HepG2 (cell line): Measurements from ENCODE around the gene APOC4. TPM values are rescaled to one million over a fixed set of nuclear protein-coding genes. Genes with fewer than 3 reads are reported as not detected.

Experiments used
- EHMT2 ChIP-seq: fragments of 200-600 bp; sonication (generic); IDR thresholded peaks from 2 replicates; pipeline ENCODE4 v1.7.0; 2017; ENCODE audit warnings: antibody characterized with exemption, low read depth, low read length, borderline replicate concordance
- GATA4 ChIP-seq: sonication (generic); IDR thresholded peaks from 2 replicates; pipeline ENCODE4 v1.6.1; 2016; ENCODE audit warnings: antibody characterized with exemption, low read depth, borderline replicate concordance
- HOXA3 ChIP-seq: sonication (generic); formaldehyde crosslinking; IDR thresholded peaks from 2 replicates; pipeline ENCODE4 v1.5.0; 2020; ENCODE audit warnings: missing genetic modification reagents
- MIER2 ChIP-seq: IDR thresholded peaks from 2 replicates; pipeline ENCODE4 v1.6.1; 2016; ENCODE audit warnings: missing biosample characterization, missing genetic modification reagents
- MTERF4 ChIP-seq: sonication (generic); formaldehyde crosslinking; IDR thresholded peaks from 2 replicates; pipeline ENCODE4 v1.8.0; 2023; ENCODE audit warnings: mild to moderate bottlenecking, missing genetic modification reagents
- NR2F1 ChIP-seq, 2 experiments: fragments of 450-650 bp in 1 of 2; formaldehyde crosslinking in 1 of 2; IDR thresholded peaks; 2 replicates each; pipeline versions ENCODE4 v1.5.0 to v1.6.1; 2016 to 2020; ENCODE audit warnings: mild to moderate bottlenecking in 1 of 2, missing compliant biosample characterization in 1 of 2, missing genetic modification reagents in 1 of 2, moderate library complexity in 1 of 2
- PATZ1 ChIP-seq: sonication (generic); formaldehyde crosslinking; IDR thresholded peaks from 2 replicates; pipeline ENCODE4 v1.4.0; 2020; ENCODE audit warnings: missing genetic modification reagents
- RARA ChIP-seq: IDR thresholded peaks from 2 replicates; pipeline ENCODE4 v1.6.1; 2016; ENCODE audit warnings: missing genetic modification reagents, missing compliant biosample characterization
- TARDBP ChIP-seq: sonication (generic); formaldehyde crosslinking; IDR thresholded peaks from 2 replicates; pipeline ENCODE4 v1.8.0; 2022; ENCODE audit warnings: mild to moderate bottlenecking, missing genetic modification reagents
- TBP ChIP-seq: sonication (generic); formaldehyde crosslinking; IDR thresholded peaks from 2 replicates; pipeline ENCODE4 v1.5.0; 2020; ENCODE audit warnings: missing genetic modification reagents
- TRIM24 ChIP-seq: sonication (generic); formaldehyde crosslinking; IDR thresholded peaks from 2 replicates; pipeline ENCODE4 v1.8.0; 2022; ENCODE audit warnings: mild to moderate bottlenecking, missing genetic modification reagents
- ZBTB25 ChIP-seq: IDR thresholded peaks from 2 replicates; pipeline ENCODE4 v1.6.1; 2018; ENCODE audit warnings: missing genetic modification reagents
- ZBTB26 ChIP-seq: IDR thresholded peaks from 2 replicates; pipeline ENCODE4 v1.6.1; 2016; ENCODE audit warnings: missing compliant biosample characterization, missing genetic modification reagents, borderline replicate concordance
- ZBTB39 ChIP-seq: sonication (generic); formaldehyde crosslinking; IDR thresholded peaks from 2 replicates; pipeline ENCODE4 v1.5.0; 2020; ENCODE audit warnings: missing genetic modification reagents
- ZEB1 ChIP-seq: IDR thresholded peaks from 2 replicates; pipeline ENCODE4 v1.6.1; 2012; ENCODE audit warnings: mild to moderate bottlenecking, low read depth, inconsistent platforms; ENCODE audit not compliant: insufficient replicate concordance
- ZKSCAN8 ChIP-seq: IDR thresholded peaks from 2 replicates; pipeline ENCODE4 v1.6.1; 2016; ENCODE audit warnings: borderline replicate concordance, missing genetic modification reagents, missing compliant biosample characterization
- ZNF34 ChIP-seq: sonication (generic); formaldehyde crosslinking; IDR thresholded peaks from 2 replicates; pipeline ENCODE4 v1.4.0; 2020; ENCODE audit warnings: mild to moderate bottlenecking, missing genetic modification reagents, borderline replicate concordance
- ZNF557 ChIP-seq: sonication (generic); formaldehyde crosslinking; IDR thresholded peaks from 2 replicates; pipeline ENCODE4 v1.4.0; 2020; ENCODE audit warnings: missing genetic modification reagents
- ZXDC ChIP-seq: sonication (generic); formaldehyde crosslinking; IDR thresholded peaks from 2 replicates; pipeline ENCODE4 v1.5.0; 2020; ENCODE audit warnings: mild to moderate bottlenecking, missing genetic modification reagents
- polyA plus RNA-seq, 8 experiments: library from polyadenylated mRNA; depleted of rRNA in 3 of 8; stranded (reverse) in 7 of 8; unstranded in 1 of 8; fragments of >200 nt; fragmentation: Illumina TruSeq in 4 of 8; extraction: Trizol in 4 of 8; gene quantifications; 2 replicates each; pipeline versions ENCODE4 v1.2.1 to v1.2.3, GENCODE V29; 2011 to 2016; ENCODE audit warnings: low read depth in 4 of 8, missing spikeins in 1 of 8, mixed read lengths in 1 of 8; ENCODE audit not compliant: insufficient read depth in 1 of 8
- total RNA-seq, 5 experiments: library from RNA; depleted of rRNA; stranded (reverse); fragments of >200 nt; fragmentation: Illumina TruSeq; extraction: Trizol; gene quantifications; 2 replicates each; pipeline ENCODE4 v1.2.3, GENCODE V29; 2016; ENCODE audit warnings: low read depth in 1 of 5

Gene APOC4
- total and polyA plus RNA-seq, 2 of the 13 experiments (the other 11 are each of a cell fraction or from before 2014, with no cell fraction given), result 0.46 TPM; not detected in 1

GRCh38 chr19:44904426-44904994 is 37.5 kb upstream of the APOC4 start (continued):
- TF ChIP-seq RARA (CRISPR knock-in tag) (no peak), TBP (no peak), PATZ1 (0 out of 2 replicates have a peak, but pooled peaks have one; percentile 23), EHMT2 (no peak), MIER2 (CRISPR knock-in tag) (0 out of 2 replicates have a peak, but pooled peaks have one; percentile 16), ZBTB39 (peak; percentile 1; the same call in 1 of the 2 replicates), ZBTB26 (CRISPR knock-in tag) (no peak), ZKSCAN8 (no peak), ZBTB25 (no peak), ZEB1 (no peak), MTERF4 (CRISPR knock-in tag) (no peak), TRIM24 (CRISPR knock-in tag) (no peak), TARDBP (CRISPR knock-in tag) (0 out of 2 replicates have a peak, but pooled peaks have one; percentile 25), ZNF557 (CRISPR knock-in tag) (no peak; the same call in 1 of the 2 replicates), ZXDC (CRISPR knock-in tag) (no peak), ZNF34 (CRISPR knock-in tag) (no peak), GATA4 (no peak), HOXA3 (CRISPR knock-in tag) (no peak), NR2F1 (CRISPR knock-in tag; IDR thresholded peaks at IDR 0.05) (0 out of 4 replicates have a peak, but pooled peaks of 1 of the 2 experiments have one; percentile 6)
